Measurements from ENCODE around the gene REM2.
A peak's percentile ranks its signal among the peaks of the same experiment; 100 is the strongest.
"Not testable (repeated sequence)": the region's sequence is repeated elsewhere in the genome, so short reads cannot be mapped to it uniquely, and the experiment has no call there.

The REM2 gene

GRCh38 chr14:22848351-22849164 lies 34.5 kb upstream of the REM2 start:
- no peak for DNase-seq

- no peak for DNase-seq
These were observed 33.7 kb upstream of the REM2 start for GRCh38 chr14:22849212-22849819.

- DNase-seq: peak; percentile 40
These were observed 31.9 kb upstream of the REM2 start for GRCh38 chr14:22850944-22851764.

DNA sequence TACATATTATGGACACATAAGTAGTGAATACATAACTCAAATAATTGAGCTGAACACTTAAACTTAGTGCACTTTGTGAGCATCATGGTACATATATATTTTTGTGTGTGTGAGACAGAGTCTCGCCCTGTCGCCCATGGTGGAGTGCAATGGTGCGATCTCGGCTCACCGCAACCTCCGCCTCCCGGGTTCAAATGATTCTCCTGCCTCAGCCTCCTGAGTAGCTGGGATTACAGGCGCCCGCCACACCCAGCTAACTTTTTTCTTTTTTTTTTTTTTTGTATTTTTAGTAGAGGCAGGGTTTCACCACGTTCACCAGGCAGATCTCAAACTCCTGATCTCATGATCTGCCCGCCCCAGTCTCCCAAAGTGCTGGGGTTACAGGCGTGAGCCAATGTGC lies 30.8 kb upstream of the REM2 start:
- DNase-seq: not testable (repeated sequence)

DNA sequence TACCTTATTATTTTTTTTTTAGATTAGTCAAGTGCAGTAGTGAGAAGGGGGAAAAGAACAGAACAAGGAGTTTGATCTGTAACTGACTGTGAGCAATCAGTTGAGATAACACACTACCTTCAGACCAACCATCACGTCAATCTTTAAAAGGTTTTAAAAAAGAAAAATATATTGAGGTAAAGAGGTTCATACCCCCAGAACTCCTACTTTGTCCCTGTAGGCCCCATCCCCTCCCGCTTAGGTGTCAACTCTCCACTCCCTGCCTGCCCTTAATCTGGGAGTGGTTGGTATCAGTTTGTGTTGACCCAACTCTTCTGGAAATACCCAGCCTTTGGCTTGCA lies 30.5 kb upstream of the REM2 start:
- no peak for DNase-seq

DNA sequence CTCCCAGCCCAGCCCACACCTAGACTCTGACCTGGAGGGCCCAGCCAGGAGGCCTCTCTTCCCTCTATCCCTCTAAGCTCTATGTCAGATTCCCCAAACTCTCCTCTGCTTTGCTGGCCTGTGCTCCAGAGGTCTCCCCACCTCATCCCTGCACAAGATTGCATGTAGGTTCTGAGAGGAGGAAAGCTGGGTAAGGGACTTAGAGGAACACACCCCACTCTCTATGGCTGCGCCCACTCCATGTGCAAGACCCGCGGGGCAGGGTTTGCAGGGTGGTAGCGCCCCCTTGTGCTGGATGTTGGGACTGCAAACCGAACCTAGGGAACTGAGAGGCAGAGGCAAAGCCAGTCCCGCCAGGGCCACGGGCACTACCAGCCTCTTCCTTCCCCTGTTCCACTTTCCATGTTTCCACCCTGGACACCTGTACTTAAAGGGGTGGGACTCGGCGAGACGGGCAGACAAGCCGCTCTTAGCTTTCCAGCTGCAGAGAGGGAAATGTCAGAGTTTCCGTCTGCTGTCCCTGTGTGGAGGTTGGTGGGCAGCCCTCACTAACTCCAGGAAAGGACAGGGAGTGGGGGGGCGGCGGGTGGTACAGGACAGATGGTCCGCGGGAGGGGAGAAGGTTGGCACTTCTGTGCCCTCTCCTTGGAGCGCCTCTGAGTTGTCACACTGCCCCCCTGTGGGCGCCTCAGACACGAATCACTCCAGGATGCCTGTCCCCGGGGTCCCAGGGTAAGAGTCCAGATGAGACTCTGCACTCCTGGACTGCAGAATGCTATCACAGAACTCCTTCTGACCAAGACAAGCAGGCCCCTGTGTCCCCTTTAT lies 29.9 kb upstream of the REM2 start:
- peak; percentile 94 for DNase-seq

- DNase-seq: not testable (repeated sequence)
These were observed 28.7 kb upstream of the REM2 start for GRCh38 chr14:22854296-22854695.

- DNase-seq: no peak
These were observed 27.9 kb upstream of the REM2 start for GRCh38 chr14:22854963-22855724.

- no peak for DNase-seq
These were observed 26.6 kb upstream of the REM2 start for GRCh38 chr14:22856428-22856827.

DNA sequence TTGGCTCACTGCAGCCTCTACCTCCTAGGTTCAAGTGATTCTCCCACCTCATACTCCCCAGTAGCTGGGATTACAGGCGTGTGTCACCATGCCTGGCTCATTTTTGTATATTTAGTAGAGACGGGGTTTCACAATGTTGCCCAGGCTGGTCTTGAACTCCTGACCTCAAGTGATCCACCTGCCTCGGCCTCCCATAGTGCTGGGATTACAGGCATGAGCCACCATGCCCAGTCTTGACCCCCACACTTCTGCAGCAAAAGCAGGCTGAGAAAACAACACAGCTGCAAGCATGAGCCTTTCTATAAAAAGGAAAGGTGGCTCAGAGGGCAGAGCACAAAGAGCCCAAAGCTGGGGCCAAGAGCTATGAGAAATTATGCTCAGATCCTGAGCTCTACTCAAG lies 22.6 kb upstream of the REM2 start:
- not testable (repeated sequence) for DNase-seq

DNA sequence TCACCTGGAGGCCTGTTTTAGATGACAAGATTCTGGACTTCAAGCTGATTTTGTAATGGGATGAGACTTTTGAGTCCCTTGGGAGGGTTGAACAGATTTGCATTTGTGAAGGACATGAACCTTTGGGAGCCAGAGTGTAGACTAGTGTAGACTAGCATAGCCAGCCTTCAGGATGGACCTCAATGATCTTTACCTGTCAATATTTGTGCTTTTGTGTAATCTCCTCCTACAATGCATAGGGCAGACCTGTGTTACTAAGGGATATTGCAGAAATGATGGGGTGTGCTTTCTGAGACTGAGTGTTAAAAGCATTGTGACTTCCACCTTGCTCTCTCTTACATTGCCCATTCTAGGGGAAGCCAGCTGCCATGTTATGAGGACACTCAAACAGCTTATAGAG lies 21.4 kb upstream of the REM2 start:
- DNase-seq: no peak

GRCh38 chr14:22864979-22865378 lies 18.0 kb upstream of the REM2 start:
- no peak for DNase-seq

- DNase-seq: peak; percentile 41
These were observed 17.3 kb upstream of the REM2 start for GRCh38 chr14:22865424-22866405.

DNA sequence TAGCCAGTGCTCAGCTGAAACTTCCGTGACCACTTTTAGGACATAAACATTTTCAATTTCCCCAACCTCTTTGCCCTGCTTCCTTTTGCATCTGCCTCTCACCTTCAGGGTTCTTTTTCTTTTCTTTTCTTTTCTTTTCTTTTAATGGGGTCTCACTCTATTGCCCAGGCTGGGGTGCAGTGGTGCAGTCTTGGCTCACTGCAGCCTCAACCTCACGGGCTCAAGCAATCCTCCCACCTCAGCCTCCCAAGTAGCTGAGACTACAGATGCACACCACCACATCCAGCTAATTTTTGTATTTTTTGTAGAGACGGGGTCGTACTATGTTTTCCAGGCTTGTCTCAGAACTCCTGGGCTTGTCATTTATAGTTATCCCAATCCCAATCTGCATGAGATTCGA lies 16.1 kb upstream of the REM2 start:
- DNase-seq: no peak

- no peak for DNase-seq
These were observed 12.2 kb upstream of the REM2 start for GRCh38 chr14:22870811-22871223.

GRCh38 chr14:22871224-22872032 lies 11.6 kb upstream of the REM2 start, which contains the start of gene LRP10:
Gene LRP10, plus strand, starts transcription at chr14:22871740. Its CDS starts 564 bp downstream, at chr14:22872304.
- peak; percentile 87 for DNase-seq

GRCh38 chr14:22872033-22872832 lies 10.8 kb upstream of the REM2 start:
- peak; percentile 80 for DNase-seq

GRCh38 chr14:22872833-22873520 lies 10.0 kb upstream of the REM2 start:
- no peak for DNase-seq

All from stimulated activated CD4-positive, alpha-beta T cell treated with anti-CD3 and anti-CD28 coated beads, Interleukin-15, amount 100 ng/mL, for 24 hours (primary cell).